ENCODE measurements around the gene SHISA9.

The SHISA9 gene

DNA sequence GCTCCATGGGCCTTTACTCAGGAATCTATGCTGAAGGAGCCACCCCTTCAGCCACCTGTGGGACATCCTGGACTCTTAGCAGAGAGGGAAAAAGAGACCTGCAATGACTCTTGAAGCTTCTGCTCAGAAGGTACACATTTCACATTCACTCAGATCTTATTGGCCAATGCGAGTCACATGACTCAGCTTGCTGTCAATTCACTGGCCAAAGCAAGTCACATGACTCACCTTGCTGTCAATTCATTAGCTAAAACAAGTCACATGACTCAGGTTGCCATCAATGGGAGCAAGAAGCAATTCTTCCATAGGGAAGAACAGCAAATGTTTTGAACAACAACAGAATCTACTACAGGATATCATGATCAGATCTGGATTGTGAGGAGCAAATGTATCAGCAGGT lies 233.4 kb downstream of the SHISA9 start:
- no peak for DNase-seq

DNA sequence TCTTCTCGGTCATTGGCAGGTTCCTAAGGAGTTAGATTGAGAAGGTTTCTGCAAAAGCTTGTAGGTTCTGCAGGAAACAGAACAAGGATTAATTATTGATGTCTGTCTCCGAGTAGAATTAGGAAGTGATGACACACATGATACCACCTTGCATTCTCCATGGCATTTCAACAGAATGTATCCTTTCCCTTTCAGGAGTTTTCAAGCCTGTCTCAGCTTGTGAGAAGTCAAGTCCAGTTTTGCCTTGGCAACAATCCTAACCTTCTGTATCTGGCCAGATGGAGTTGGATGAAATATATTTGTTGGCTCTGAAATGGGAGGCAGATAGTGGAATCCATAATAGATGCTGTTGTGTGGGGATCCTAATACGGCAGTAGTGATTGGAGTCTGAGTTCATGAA lies 235.5 kb downstream of the SHISA9 start:
- DNase-seq: no peak

GRCh38 chr16:13138528-13138927 lies 237.1 kb downstream of the SHISA9 start:
- DNase-seq: no peak

DNA sequence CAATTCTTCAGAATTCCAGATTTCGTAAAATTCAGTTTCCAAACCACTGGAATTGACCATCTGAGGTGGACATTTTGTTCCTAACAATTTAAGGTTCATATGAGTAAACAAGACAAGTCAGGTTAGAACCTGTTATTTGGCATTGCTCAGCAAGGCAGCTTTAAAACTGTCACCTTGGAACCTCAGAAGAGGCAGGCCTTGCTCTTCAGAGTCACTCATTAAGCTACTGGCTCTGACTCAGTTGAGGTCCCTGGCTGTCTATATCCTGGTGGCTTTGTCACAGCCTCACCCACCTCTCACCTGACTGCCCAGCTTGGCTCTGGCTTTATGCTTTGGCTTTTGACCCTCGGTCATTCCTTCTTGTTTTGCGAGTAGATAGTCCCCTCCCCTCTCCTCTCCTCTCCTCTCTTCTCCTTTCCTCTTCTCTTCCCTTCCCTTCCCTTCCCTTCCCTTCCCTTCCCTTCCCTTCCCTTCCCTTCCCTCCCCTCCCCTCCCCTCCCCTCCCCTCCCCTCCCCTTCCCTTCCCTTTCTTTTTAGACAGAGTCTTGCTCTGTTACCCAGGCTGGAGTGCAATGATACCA lies 238.4 kb downstream of the SHISA9 start:
- no peak for DNase-seq

- no peak for DNase-seq
Observed at GRCh38 chr16:13143551-13143950, 242.2 kb downstream of the SHISA9 start.

DNA sequence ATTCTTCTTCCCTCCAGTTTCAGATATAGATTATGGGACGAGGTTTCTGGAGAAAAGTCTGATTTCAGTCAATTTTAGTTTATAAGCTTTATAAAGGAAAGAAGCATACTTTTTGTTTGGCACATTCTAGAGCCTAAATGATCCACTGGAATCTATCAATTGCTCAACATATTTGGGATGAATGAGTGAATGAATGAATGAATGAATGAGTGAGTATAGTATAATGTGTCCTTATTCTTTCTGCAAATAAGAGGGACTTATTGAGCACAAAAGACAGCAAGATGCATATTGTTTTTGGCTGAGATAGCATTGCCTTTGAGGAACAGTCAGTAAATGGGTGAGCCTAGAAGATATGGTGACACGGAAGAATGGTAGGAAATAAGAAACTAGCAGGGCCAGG lies 245.4 kb downstream of the SHISA9 start:
- no peak for DNase-seq

DNA sequence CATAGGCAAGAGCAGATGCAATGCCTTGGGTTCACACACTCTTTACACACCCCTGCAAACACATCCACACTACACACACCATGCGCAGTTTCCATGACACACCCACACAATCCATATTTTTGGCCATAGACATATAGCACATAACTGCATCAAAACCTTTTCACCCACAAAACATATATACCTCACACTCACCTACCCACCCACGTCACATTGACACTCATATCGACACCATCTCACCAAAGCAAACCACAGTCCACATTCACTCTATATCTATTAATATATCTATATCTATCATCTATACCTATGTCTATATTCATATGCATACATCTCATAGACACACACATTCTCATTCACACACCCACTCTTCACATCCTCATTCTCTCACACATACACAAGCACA lies 246.9 kb downstream of the SHISA9 start:
- no peak for DNase-seq

DNA sequence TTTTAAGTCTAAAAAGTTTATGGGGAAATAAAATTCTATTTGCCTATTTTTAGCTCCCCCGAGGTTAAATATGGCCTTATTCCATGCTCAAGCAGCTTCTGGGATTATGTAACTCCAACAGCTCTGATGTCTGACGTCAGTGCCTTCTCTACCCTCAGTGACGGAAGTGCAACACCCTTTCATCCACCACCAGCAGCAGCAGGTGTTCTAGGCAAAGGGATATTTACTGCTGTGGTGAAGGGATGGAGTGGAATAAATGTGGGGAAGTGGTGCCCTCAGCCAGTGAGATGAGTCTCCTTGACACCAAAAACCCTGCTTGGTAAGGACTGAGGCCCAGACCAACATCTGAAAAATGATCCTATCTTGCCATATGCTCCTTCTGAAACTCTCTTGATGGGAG lies 247.4 kb downstream of the SHISA9 start:
- DNase-seq: peak; percentile 97

DNA sequence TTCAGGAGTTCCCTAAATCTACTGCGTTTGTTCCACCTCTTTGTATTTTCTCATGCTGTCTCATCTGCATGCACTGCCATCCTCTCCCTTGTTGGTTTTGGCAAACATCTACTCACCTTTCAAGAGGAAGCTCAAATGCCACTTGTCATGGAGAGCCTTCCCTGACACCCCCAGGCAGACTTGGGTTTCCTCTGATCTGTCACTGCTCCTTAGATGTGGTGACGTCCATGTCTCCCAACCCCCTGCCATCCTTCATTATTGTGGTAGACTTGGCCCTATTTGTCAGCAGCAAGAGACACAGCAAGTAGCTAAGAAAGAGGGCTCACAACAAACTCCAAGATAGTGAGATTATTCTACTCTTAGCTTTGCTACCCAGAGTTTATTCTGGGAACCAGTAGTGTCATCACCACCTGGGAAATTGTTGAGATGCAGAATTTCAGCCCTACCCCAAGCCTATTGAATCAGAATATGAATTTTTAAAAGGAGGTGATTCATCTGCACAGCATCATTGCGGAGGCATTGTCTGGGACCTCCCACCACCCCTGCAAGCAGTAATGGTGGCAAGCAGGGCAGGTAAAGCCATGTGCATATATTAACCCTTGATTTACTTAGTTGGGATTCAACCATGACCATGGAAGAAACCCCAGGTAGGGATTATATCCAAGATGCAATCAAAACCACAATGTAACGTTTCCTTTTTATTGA lies 248.9 kb downstream of the SHISA9 start:
- peak; percentile 87 for DNase-seq

GRCh38 chr16:13153696-13154095 lies 252.3 kb downstream of the SHISA9 start:
- no peak for DNase-seq

- DNase-seq: no peak
Observed at GRCh38 chr16:13154799-13155198, 253.4 kb downstream of the SHISA9 start.

GRCh38 chr16:13155377-13155776 lies 254.0 kb downstream of the SHISA9 start:
- DNase-seq: no peak

GRCh38 chr16:13155780-13156179 lies 254.4 kb downstream of the SHISA9 start:
- DNase-seq: no peak

DNA sequence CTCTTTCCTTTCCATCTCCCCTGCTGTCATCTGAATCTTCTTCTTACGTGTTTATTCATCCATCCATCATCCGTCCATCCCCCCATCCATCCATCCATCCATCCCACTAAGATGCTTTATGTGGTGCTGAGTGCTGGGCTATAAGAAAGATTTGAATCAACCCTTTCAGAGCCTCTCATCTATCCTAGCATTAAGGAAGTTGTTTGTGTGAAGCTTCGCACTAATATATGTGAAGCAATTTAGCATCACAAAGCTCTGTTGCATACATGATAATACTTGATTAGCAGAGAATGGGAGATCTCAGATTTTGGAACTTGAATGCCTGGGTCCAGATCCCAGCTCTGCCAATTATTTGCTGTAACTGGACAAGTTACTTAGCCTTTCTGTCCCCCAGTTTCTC lies 255.7 kb downstream of the SHISA9 start:
- DNase-seq: no peak

- DNase-seq: no peak
Observed at GRCh38 chr16:13158427-13158826, 257.0 kb downstream of the SHISA9 start.

- no peak for DNase-seq
Observed at GRCh38 chr16:13165024-13165423, 263.6 kb downstream of the SHISA9 start.

DNA sequence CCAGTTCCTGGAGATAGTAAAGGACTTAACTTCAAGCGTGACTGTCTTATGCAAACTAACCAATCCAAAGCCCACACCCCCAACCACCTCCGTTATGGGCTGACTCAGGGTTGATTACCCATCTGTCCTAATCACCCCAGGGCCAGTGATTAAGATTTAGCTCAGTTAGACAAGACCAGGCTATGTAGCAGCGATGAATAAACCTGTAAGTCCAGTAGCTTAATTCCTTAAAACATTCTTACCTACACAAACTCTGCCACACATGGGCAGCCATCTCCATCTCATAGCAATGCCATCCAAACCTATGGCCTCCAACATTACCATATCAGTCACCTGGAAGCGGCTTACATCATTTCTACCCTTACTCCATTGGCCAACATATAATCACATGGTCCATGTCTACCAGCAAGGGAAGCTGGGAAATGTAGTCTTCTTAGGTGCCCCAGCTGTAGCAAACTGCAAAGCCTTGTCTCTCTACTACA lies 266.7 kb downstream of the SHISA9 start:
- peak; percentile 53 for DNase-seq

GRCh38 chr16:13171313-13171712 lies 269.9 kb downstream of the SHISA9 start:
- no peak for DNase-seq

DNA sequence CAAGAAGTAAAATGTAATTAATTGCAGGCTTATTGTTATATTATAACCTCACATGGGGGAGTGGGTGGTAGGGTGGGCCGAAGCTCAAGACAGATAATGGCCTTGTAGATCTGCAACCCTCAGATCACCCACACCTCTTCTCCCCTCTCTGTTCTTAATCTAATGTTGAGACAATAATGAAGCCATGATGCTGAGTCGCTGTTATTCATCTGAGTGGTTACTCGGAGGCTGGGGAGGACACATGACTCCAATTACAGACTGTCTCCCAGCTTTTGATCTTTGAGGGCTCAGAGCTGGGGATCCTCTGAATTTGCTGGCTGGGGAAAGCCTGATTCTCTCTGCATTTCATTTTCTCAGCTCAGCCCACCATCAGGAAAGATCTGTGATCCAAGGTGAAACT lies 275.3 kb downstream of the SHISA9 start:
- no peak for DNase-seq

- no peak for DNase-seq
Observed at GRCh38 chr16:13178318-13178717, 276.9 kb downstream of the SHISA9 start.

DNA sequence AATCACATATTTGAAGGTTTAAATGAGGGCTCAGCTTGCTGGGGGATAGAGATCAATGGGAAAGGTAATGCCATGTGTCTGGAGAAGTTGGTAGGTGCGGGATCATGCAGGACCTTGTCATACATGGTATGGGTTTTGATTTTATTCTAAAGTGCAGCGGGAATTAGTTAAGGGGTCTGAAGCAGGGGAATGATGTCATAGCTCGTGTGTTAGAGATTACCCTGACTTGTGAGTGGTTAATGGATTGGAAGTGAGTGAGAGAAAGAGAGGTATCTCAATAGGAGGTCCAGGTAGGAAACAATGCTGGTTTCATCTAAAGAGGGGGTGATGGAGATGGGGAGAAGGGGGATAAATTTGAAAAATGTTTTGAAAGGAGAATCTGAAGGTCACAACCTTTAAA lies 280.0 kb downstream of the SHISA9 start:
- DNase-seq: no peak

GRCh38 chr16:13186813-13187212 lies 285.4 kb downstream of the SHISA9 start:
- no peak for DNase-seq

GRCh38 chr16:13189250-13189649 lies 287.9 kb downstream of the SHISA9 start:
- DNase-seq: no peak

DNA sequence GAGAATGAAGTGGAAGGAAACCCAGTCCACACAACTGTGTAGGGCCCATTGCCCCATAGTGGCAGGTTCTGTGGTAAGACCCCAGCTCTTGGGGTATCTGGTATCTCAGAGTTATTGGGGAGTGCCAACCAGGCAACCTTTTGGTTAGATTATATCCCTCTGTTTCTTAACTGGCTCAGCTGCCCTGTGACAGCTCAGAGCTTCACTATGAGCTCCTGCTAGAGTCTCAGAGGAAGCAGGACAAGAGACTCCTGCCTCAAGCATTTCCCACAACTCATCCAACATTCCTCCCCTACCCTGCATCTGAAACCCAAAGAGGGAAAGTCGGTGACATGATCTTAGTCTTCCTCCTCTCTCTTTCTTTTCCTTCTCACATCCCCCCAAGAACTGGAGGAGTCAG lies 292.3 kb downstream of the SHISA9 start:
- DNase-seq: no peak

- DNase-seq: no peak
Observed at GRCh38 chr16:13194766-13195165, 293.4 kb downstream of the SHISA9 start.
